Lung (tissue), 10 donors: ENCODE measurements around the gene CTAGE6. TPM values are rescaled to one million over a fixed set of nuclear protein-coding genes. Genes with fewer than 3 reads are reported as not detected.
"Not testable (repeated sequence)": the region's sequence is repeated elsewhere in the genome, so short reads cannot be mapped to it uniquely, and the experiment has no call there.

Experiments
- ATAC-seq: fragments of 200-7000 bp; cut with Tn5 transposase; one replicate; pipeline ENCODE4 v1.9.1; 2020; ENCODE audit warnings: moderate number of reproducible peaks; ENCODE audit not compliant: insufficient read depth, low FRiP score
- DNase-seq, 3 donors: peaks; one replicate each; pipeline ENCODE4 v3.0.0-alpha.2; 2013 to 2017
- H3K27ac ChIP-seq, 2 donors: one replicate each; pipeline ENCODE4 v1.5.1; 2013; ENCODE audit warnings: mild to moderate bottlenecking in 2 of 2, moderate library complexity in 2 of 2, control low read depth in 1 of 2, inconsistent platforms in 1 of 2, low read depth in 1 of 2, low read length in 1 of 2
- H3K27me3 ChIP-seq, 3 donors: one replicate each; pipeline ENCODE4 v1.5.1; 2013; ENCODE audit warnings: low read length in 2 of 3; ENCODE audit not compliant: control insufficient read depth in 3 of 3, insufficient read depth in 3 of 3
- H3K36me3 ChIP-seq, 4 donors: one replicate each; pipeline ENCODE4 v1.5.1; 2013; ENCODE audit warnings: low read length in 4 of 4, mild to moderate bottlenecking in 1 of 4, moderate library complexity in 1 of 4; ENCODE audit not compliant: control insufficient read depth in 4 of 4, insufficient read depth in 4 of 4
- H3K4me1 ChIP-seq, 5 donors: one replicate each; pipeline ENCODE4 v1.5.1; 2013; ENCODE audit warnings: low read length in 5 of 5, mild to moderate bottlenecking in 2 of 5, moderate library complexity in 1 of 5; ENCODE audit not compliant: control insufficient read depth in 5 of 5, insufficient read depth in 5 of 5
- H3K4me3 ChIP-seq: one replicate; pipeline ENCODE4 v1.5.1; 2013; ENCODE audit warnings: mild to moderate bottlenecking, control low read depth, moderate library complexity
- H3K9ac ChIP-seq, 2 donors: one replicate each; pipeline ENCODE4 v1.5.1; 2013; ENCODE audit warnings: low read length in 2 of 2, control low read depth in 1 of 2; ENCODE audit not compliant: insufficient read depth in 1 of 2
- H3K9me3 ChIP-seq, 4 donors: one replicate each; pipeline ENCODE4 v1.5.1; 2013; ENCODE audit warnings: low read length in 3 of 4, mild to moderate bottlenecking in 1 of 4, moderate library complexity in 1 of 4; ENCODE audit not compliant: control insufficient read depth in 4 of 4, insufficient read depth in 3 of 4
- WGBS, 2 donors: extraction: QIAGEN DNeasy Blood & Tissue Kit; methylation state at CpG; one replicate each; pipeline ENCODE4 v1.1.7; 2013; 5-methylcytosine and 5-hydroxymethylcytosine counted together
- polyA plus RNA-seq, 2 donors: library from polyadenylated mRNA; stranded (reverse); fragments of 200-250 nt; gene quantifications; one replicate each; pipeline ENCODE4 v1.2.1, GENCODE V29; 2013
- total RNA-seq, 2 donors: library from RNA; depleted of rRNA in 1 of 2; stranded (reverse); fragments of >200 nt in 1 of 2; gene quantifications; one replicate each; pipeline ENCODE4 v1.2.1, GENCODE V29; 2014 to 2021
- donor health status: Bipolar disorder and iron deficiency.
- donor health status: healthy.
- donor health status: DM: yes; HTN: yes; CAD: no.

CTAGE6 gene
- total and polyA plus RNA-seq, 4 donors, result 0.01 to 2.0 TPM; not detected in 2

DNA sequence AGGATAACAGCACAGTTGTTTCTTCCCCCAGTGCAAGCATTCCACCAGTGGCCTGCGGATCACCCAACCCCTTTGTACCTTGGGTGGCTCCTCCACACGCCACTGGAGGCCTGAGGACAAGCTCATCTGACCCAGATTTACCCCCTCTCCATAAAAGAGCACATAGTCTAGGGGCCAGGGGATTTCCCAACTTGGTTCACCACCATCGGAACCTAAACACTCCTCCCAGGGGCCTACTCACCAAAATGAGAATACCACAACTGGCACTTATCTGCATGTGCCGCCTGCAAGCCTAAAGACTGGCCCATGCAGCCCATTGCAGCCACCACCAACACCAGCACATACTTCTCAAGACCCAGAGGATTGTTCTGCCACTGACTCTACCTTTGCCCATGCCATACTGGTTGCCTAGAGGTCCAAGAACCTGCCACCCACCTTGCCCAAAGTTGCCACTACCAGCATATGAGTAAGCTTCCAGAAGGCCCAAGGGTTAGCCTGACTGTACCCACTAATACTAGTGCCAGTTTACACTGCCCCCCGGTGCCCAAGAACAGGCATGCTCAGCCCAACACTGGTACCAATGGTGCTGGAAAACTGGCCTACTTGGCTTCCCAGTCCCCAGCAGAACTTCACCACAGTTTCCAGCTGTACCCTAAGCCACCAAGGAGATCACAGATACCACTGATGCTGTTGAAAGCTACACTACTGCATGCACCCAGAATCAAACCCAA lies 15.4 kb upstream of the CTAGE6 start:
- H3K36me3 ChIP-seq, H3K4me3 ChIP-seq, DNase-seq, H3K9ac ChIP-seq, H3K27ac ChIP-seq, H3K9me3 ChIP-seq, H3K4me1 ChIP-seq, H3K27me3 ChIP-seq, ATAC-seq: not testable (repeated sequence)
- WGBS, 2 donors, result 85 to 100% methylated on average over 1 to 3 of the region's 5 CpGs

DNA sequence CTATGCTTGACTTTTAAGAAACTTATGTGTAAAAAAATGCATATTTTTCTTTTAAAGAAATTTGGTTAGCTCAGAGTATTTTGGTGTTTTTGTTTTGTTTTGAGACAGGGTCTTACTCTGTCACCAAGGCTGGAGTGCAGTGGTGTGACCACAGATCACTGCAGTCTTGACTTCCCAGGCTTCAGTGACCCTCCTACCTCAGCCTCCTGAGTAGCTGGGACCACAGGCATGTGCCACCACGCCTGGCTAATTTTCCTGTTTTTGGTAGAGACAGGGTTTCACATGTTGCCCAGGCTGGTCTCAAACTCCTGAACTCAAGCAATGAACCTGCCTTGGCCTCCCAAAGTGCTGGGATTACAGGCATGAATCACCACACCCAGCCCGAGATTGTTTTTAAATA lies 10.0 kb upstream of the CTAGE6 start:
- H3K9me3 ChIP-seq, H3K27ac ChIP-seq, H3K4me3 ChIP-seq, H3K9ac ChIP-seq, H3K27me3 ChIP-seq, ATAC-seq, H3K36me3 ChIP-seq, H3K4me1 ChIP-seq, DNase-seq: not testable (repeated sequence)
- WGBS, 2 donors, result 89 to 90% methylated on average over 2 of the region's 2 CpGs

DNA sequence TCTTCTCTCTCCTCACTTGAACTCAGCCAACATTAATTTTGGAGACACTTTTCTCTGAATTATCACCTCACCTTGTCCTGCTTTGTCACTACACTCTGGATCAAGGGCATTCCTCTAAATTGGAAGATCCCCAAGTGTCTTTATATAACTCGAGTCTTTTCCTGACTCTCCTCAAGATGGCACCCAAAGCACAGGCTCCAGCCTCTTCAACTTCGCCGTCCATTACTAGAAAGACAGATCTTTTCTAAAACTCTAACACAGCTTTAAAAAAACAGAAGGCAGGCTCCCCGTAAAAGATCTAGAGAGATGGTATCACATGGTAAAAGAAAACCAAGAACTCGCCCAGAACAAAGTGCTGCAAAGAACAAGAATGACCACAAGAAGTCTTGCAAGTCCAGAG lies 8.2 kb upstream of the CTAGE6 start:
- H3K27ac ChIP-seq, ATAC-seq, H3K9ac ChIP-seq, DNase-seq, H3K4me1 ChIP-seq, H3K9me3 ChIP-seq, H3K27me3 ChIP-seq, H3K36me3 ChIP-seq, H3K4me3 ChIP-seq: not testable (repeated sequence)
- WGBS, 2 donors, result 0% methylated on average over 1 of the region's 5 CpGs

DNA sequence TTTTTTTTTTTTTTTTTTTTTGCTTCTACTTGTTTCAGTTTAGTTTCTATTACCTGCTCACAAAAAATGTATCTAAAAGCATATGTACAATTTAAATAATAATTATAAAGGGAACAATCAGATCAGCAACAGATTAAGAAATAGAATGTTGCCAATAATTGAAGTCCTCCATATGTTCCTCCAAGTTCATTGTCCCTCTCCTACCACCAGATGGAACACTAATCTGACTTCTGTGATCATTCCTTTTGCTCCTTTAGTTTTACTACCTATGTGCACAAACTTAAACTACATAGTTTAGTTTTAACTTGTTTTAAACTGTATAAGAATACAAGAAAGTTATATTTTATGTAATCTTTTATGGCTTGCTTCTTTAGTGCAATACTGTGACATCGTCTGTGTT lies 5.6 kb upstream of the CTAGE6 start:
- not testable (repeated sequence) for DNase-seq, H3K9me3 ChIP-seq, H3K27ac ChIP-seq, H3K4me3 ChIP-seq, H3K36me3 ChIP-seq, H3K4me1 ChIP-seq, H3K27me3 ChIP-seq, H3K9ac ChIP-seq, ATAC-seq
- WGBS, 2 donors, result no CpG with 5 or more reads among the region's 1 CpG

DNA sequence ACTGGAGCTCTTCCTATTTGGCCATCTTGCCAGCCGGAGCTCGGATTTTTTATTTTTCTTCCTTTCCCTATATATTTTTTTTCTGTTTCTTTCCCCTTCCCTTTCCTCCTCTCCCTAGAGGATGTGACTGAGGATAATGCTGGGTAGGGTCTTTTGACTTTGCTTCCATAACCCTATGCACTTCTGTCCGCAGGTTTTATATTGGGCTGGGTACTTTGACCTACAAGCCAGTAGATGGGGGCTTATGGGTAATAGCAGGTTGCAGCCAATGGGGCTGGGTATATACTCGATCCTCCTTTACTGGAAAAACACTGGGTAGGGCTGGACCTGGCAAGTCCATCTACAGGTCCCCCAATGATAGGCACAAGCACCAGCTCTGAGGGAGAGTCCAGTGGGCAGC lies 12.2 kb downstream of the CTAGE6 start:
- not testable (repeated sequence) for H3K27me3 ChIP-seq, H3K9ac ChIP-seq, ATAC-seq, H3K4me1 ChIP-seq, DNase-seq, H3K36me3 ChIP-seq, H3K27ac ChIP-seq, H3K4me3 ChIP-seq, H3K9me3 ChIP-seq
- 81 to 96% methylated on average over 1 to 2 of the region's 4 CpGs for WGBS, 2 donors
